ENCODE measurements around the gene TBC1D10B.
"Not testable (repeated sequence)": the region's sequence is repeated elsewhere in the genome, so short reads cannot be mapped to it uniquely, and the experiment has no call there.

The TBC1D10B gene

DNA sequence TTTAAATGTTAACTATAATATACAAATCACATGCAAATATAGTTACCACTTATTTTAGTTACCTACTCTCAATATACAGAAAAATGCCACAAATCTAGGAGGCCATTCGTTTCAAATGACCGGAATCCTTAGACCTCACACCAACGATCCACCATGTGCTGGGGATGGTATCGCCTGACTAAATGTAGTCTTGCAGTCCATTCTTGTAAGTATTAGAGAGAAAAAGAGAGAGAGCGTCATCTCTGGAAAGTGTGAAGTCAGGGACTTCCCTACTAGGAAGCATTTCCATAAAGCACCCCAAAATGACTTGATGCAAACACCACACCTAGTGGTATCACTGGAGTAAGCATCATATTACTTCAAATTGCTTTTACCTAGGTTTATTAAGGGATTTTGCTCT lies 61.0 kb downstream of the TBC1D10B start:
- Histone ChIP-seq H3K4me1 (ENCODE audit: insufficient read depth, low read length, severe bottlenecking) (peaks cover 14% of the 10 kb centered on the region), H3K27ac (ENCODE audit: low read depth, low read length, poor library complexity, severe bottlenecking) (peak overlapping the region; percentile 32), H3K79me2 (ENCODE audit: insufficient read depth, low read length) (peaks cover 18% of the 10 kb centered on the region)
- H3K9me2 ChIP-seq (ENCODE audit: low read depth, low read length); H3K27me3 ChIP-seq (ENCODE audit: insufficient read depth, low read length); H3K4me2 ChIP-seq (ENCODE audit: low read length); H3K9ac ChIP-seq (ENCODE audit: low read length); H4K20me1 ChIP-seq (ENCODE audit: insufficient read depth, low read length); H3K4me3 ChIP-seq (ENCODE audit: low read depth, low read length, poor library complexity, severe bottlenecking); H3K36me3 ChIP-seq (ENCODE audit: insufficient read depth, low read length); H3K9me3 ChIP-seq (ENCODE audit: low read length); H3F3A ChIP-seq (ENCODE audit: insufficient read depth, low read length); H2AFZ ChIP-seq (ENCODE audit: low read length): not testable (repeated sequence)

Data from OCI-LY1 (cell line).